Calu3 (cell line): ENCODE data around the gene HECW1. TPM values are rescaled to one million over a fixed set of nuclear protein-coding genes. Genes with fewer than 3 reads are reported as not detected.

Experiments
- BruUV-seq: library from RNA; stranded (reverse); fragments of 400-500 nt; replicated peaks from 2 replicates; lab custom pipeline; 2021; lab: Mats Ljungman, UMichigan
- CTCF ChIA-PET: fragments of 300-600 bp; sonication (Branson Sonifier 250); formaldehyde crosslinking; loops from one replicate; lab custom pipeline; 2022; ENCODE audit warnings: antibody characterized with exemption; lab: Charles Lee
- DNase-seq: peaks from one replicate; pipeline ENCODE4 v3.0.0; 2022
- H3K27ac Mint-ChIP-seq: one replicate; pipeline ENCODE4 v1.8.0; 2022; ENCODE audit warnings: mixed read lengths; ENCODE audit not compliant: unreplicated experiment
- H3K27me3 Mint-ChIP-seq: one replicate; pipeline ENCODE4 v1.8.0; 2022; ENCODE audit warnings: mixed read lengths; ENCODE audit not compliant: unreplicated experiment
- H3K36me3 Mint-ChIP-seq: one replicate; pipeline ENCODE4 v1.8.0; 2022; ENCODE audit warnings: mild to moderate bottlenecking, moderate library complexity, mixed read lengths; ENCODE audit not compliant: insufficient read depth, unreplicated experiment
- H3K4me1 Mint-ChIP-seq: one replicate; pipeline ENCODE4 v1.8.0; 2022; ENCODE audit warnings: mild to moderate bottlenecking, low read depth, mixed read lengths; ENCODE audit not compliant: unreplicated experiment
- H3K4me3 Mint-ChIP-seq: one replicate; pipeline ENCODE4 v1.8.0; 2022; ENCODE audit warnings: mild to moderate bottlenecking, low read depth, moderate library complexity, mixed read lengths; ENCODE audit not compliant: unreplicated experiment
- H3K9me3 Mint-ChIP-seq: one replicate; pipeline ENCODE4 v1.8.0; 2022; ENCODE audit warnings: low read depth, mixed read lengths; ENCODE audit not compliant: unreplicated experiment
- intact Hi-C: fragments of 100-400 bp; cut with micrococcal nuclease; formaldehyde crosslinking; loops from one replicate; pipeline ENCODE4 v1.10.0; 2022; ENCODE audit not compliant: unreplicated experiment
- total RNA-seq: library from RNA; stranded (reverse); gene quantifications from 2 replicates; pipeline ENCODE4 v1.2.3, GENCODE V29; 2022
- TF ChIP-seq, protein P1 (sequence below): fragments of 200-600 bp; IDR thresholded peaks from one replicate; pipeline ENCODE4 v1.8.0; 2022; ENCODE audit warnings: antibody characterized with exemption; ENCODE audit not compliant: unreplicated experiment

The HECW1 gene
- total RNA-seq, 1 experiment from 2014 or later: 0.33 TPM

- CTCF ChIA-PET: no interaction called here
- DNase-seq: no peak
- H3K36me3 Mint-ChIP-seq: no peaks in the 10 kb centered on the region
- H3K27me3 Mint-ChIP-seq: peaks cover 23% of the 10 kb centered on the region
- no peak overlapping the region for H3K27ac Mint-ChIP-seq
- intact Hi-C loops: no loop called here
- no peak overlapping the region for H3K4me3 Mint-ChIP-seq
- no peaks in the 10 kb centered on the region for H3K4me1 Mint-ChIP-seq
- TF ChIP-seq, protein P1, sequence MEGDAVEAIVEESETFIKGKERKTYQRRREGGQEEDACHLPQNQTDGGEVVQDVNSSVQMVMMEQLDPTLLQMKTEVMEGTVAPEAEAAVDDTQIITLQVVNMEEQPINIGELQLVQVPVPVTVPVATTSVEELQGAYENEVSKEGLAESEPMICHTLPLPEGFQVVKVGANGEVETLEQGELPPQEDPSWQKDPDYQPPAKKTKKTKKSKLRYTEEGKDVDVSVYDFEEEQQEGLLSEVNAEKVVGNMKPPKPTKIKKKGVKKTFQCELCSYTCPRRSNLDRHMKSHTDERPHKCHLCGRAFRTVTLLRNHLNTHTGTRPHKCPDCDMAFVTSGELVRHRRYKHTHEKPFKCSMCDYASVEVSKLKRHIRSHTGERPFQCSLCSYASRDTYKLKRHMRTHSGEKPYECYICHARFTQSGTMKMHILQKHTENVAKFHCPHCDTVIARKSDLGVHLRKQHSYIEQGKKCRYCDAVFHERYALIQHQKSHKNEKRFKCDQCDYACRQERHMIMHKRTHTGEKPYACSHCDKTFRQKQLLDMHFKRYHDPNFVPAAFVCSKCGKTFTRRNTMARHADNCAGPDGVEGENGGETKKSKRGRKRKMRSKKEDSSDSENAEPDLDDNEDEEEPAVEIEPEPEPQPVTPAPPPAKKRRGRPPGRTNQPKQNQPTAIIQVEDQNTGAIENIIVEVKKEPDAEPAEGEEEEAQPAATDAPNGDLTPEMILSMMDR: no peak
- BruUV-seq: no TSS peak
- no peaks in the 10 kb centered on the region for H3K9me3 Mint-ChIP-seq
These were observed 332.5 kb downstream of the HECW1 start for GRCh38 chr7:43444711-43445578.

GRCh38 chr7:43449577-43449976, 337.1 kb downstream of the HECW1 start:
- H3K27ac Mint-ChIP-seq: no peak overlapping the region
- no peaks in the 10 kb centered on the region for H3K36me3 Mint-ChIP-seq
- H3K4me3 Mint-ChIP-seq: no peak overlapping the region
- TF ChIP-seq, protein P1: no peak
- BruUV-seq: no TSS peak
- DNase-seq: no peak
- H3K27me3 Mint-ChIP-seq: peaks cover 5% of the 10 kb centered on the region
- CTCF ChIA-PET: no interaction called here
- peaks cover 2% of the 10 kb centered on the region for H3K4me1 Mint-ChIP-seq
- no peaks in the 10 kb centered on the region for H3K9me3 Mint-ChIP-seq
- intact Hi-C loops: no loop called here

- TF ChIP-seq, protein P1: no peak
- no TSS peak for BruUV-seq
- Mint-ChIP-seq H3K4me1 (peaks cover 10% of the 10 kb centered on the region), H3K27ac (no peak overlapping the region), H3K9me3 (no peaks in the 10 kb centered on the region), H3K27me3 (no peaks in the 10 kb centered on the region), H3K36me3 (no peaks in the 10 kb centered on the region), H3K4me3 (no peak overlapping the region)
- DNase-seq: no peak
- CTCF ChIA-PET: no interaction called here
- intact Hi-C loops: loop anchor here (10.0 kb wide), 2 partner anchors 186 to 384 kb away; no protein-coding TSS in a partner anchor
These were observed 338.4 kb downstream of the HECW1 start for GRCh38 chr7:43450894-43451293.

DNA sequence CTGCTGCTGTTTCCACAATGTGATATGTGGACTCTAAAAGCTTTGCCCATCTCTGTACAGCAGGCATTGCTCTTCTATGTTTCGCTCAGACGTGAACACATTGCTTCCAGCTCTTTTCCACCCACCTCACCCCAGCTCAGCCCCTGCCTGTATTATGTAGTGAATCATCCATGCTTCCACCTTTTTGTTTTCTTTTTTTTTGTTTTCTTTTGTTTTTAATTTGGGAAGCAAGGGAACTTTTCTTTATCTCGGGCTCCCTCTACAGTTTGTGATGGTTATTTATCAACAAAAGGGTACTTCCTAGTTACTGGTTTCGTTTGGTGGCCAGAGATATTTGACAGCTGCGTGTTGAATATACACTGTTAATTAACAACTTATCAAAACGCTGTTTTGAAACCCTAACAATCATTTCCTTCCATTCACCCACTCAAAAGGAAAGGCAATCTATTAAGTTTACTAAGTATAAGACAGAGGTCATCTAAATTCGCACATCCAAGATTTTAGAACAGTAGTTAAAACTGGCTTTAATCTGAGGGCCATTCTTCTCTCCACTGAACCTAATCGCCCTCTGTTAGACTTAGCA, 342.6 kb downstream of the HECW1 start:
- H3K4me3 Mint-ChIP-seq: no peak overlapping the region
- peaks cover 10% of the 10 kb centered on the region for H3K4me1 Mint-ChIP-seq
- no peaks in the 10 kb centered on the region for H3K9me3 Mint-ChIP-seq
- CTCF ChIA-PET: interaction anchor here (0.6 to 2.1 kb wide), 6 partner anchors 13 to 196 kb away, joined by 3 to 14 read pairs (median 4); partner anchors contain the start of gene STK17A
- H3K36me3 Mint-ChIP-seq: no peaks in the 10 kb centered on the region
- BruUV-seq: no TSS peak
- no peak overlapping the region for H3K27ac Mint-ChIP-seq
- TF ChIP-seq, protein P1: peak; percentile 66
- DNase-seq: peak; percentile 25
- H3K27me3 Mint-ChIP-seq: no peaks in the 10 kb centered on the region
- intact Hi-C loops: loop anchor here (2.0 to 10.0 kb wide), 4 partner anchors 32 to 514 kb away; no protein-coding TSS in a partner anchor
